Body of pancreas (tissue), 4 donors: ENCODE data around the gene CXorf65. TPM values are rescaled to one million over a fixed set of nuclear protein-coding genes. Genes with fewer than 3 reads are reported as not detected.

Experiments used
- ATAC-seq: fragments of 150-250 bp; one replicate; pipeline ENCODE4 v1.9.1; 2016
- DNase-seq, 4 donors: peaks; one replicate each; pipeline ENCODE4 v3.0.0-alpha.2; 2019
- H3K27ac ChIP-seq, 4 donors: fragments of 200-600 bp; sonication (generic); 1 replicate in 3 of 4; 2 replicates in 1 of 4; pipeline versions ENCODE4 v1.5.1 to v1.6.1; 2016 to 2019; ENCODE audit warnings: mild to moderate bottlenecking in 1 of 4, mixed read lengths in 1 of 4, moderate library complexity in 1 of 4
- H3K27me3 ChIP-seq, 2 donors: fragments of 200-600 bp; sonication (generic); one replicate each; pipeline ENCODE4 v1.6.0; 2016; ENCODE audit warnings: mild to moderate bottlenecking in 1 of 2
- H3K36me3 ChIP-seq, 2 donors: fragments of 200-600 bp; sonication (generic); replicated peaks in 1 of 2; 2 replicates each; pipeline ENCODE4 v1.5.1; 2016; ENCODE audit warnings: low read depth in 2 of 2; ENCODE audit not compliant: insufficient read depth in 1 of 2
- H3K4me1 ChIP-seq: fragments of 200-600 bp; sonication (generic); one replicate; pipeline ENCODE4 v1.6.0; 2016
- H3K4me3 ChIP-seq, 2 donors: fragments of 200-600 bp; sonication (generic); 1 replicate in 1 of 2; 2 replicates in 1 of 2; pipeline ENCODE4 v1.5.1; 2016 to 2019
- H3K9me3 ChIP-seq, 3 donors: fragments of 200-600 bp; sonication (generic); 1 replicate in 2 of 3; 2 replicates in 1 of 3; pipeline ENCODE4 v1.5.1; 2016
- POLR2A ChIP-seq, 3 donors: fragments of 450-650 bp; IDR thresholded peaks; one replicate each; pipeline ENCODE4 v1.6.1; 2016; ENCODE audit warnings: antibody characterized with exemption in 3 of 3, mild to moderate bottlenecking in 2 of 3
- WGBS, 2 donors: methylation state at CpG; one replicate each; pipeline ENCODE4 v1.1.5; 2017; 5-methylcytosine and 5-hydroxymethylcytosine counted together
- intact Hi-C: fragments of 100-400 bp; cut with DNase I; formaldehyde crosslinking; loops from one replicate; pipeline ENCODE4 v1.15.1; 2023
- total RNA-seq, 2 donors: library from RNA; depleted of rRNA; stranded (reverse); fragments of >200 nt; gene quantifications; one replicate each; pipeline ENCODE4 v1.1.0, GENCODE V29; 2016
- TF ChIP-seq, protein P1 (sequence below), 7 experiments: fragments of 450-650 bp in 4 of 7; fragments of 200-600 bp in 3 of 7; sonication (generic) in 3 of 7; IDR thresholded peaks; one replicate each; pipeline ENCODE4 v1.5.1; 2016 to 2019; ENCODE audit warnings: antibody characterized with exemption in 7 of 7

CXorf65 gene
- total RNA-seq, 2 donors from 2014 or later = not detected

DNA sequence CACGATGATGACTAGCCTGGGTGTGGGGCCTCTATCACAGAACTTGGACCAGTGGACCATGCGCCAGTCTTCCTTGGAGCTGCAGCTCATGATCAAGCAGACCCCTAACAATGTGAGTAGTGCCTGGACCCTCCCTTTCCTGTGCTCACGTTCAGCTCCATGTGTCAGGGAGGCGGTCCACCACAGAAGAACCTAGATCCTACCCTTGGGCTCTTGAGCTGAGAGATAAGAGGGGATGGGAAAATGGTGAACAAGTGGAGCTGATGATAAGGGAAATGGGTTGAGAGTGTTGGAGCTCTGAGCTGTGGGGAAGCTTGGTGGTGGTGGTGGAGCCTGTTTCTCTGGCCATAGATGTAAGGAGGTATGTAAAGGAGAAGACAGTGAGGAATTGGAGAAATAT, 25.0 kb upstream of the CXorf65 start:
- TF ChIP-seq POLR2A (IDR thresholded peaks at IDR 0.05) = no peak
- TF ChIP-seq, protein P1, sequence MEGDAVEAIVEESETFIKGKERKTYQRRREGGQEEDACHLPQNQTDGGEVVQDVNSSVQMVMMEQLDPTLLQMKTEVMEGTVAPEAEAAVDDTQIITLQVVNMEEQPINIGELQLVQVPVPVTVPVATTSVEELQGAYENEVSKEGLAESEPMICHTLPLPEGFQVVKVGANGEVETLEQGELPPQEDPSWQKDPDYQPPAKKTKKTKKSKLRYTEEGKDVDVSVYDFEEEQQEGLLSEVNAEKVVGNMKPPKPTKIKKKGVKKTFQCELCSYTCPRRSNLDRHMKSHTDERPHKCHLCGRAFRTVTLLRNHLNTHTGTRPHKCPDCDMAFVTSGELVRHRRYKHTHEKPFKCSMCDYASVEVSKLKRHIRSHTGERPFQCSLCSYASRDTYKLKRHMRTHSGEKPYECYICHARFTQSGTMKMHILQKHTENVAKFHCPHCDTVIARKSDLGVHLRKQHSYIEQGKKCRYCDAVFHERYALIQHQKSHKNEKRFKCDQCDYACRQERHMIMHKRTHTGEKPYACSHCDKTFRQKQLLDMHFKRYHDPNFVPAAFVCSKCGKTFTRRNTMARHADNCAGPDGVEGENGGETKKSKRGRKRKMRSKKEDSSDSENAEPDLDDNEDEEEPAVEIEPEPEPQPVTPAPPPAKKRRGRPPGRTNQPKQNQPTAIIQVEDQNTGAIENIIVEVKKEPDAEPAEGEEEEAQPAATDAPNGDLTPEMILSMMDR (IDR thresholded peaks at IDR 0.05) = no peak
- Histone ChIP-seq H3K36me3 (peaks cover 0 to 6% of the 10 kb centered on the region in 2 donors), H3K27me3 (no peaks in the 10 kb centered on the region), H3K9me3 (no peaks in the 10 kb centered on the region), H3K27ac (no peak overlapping the region), H3K4me3 (no peak overlapping the region), H3K4me1 (peaks cover 16% of the 10 kb centered on the region)
- no peak for DNase-seq
- intact Hi-C loops = no loop called here
- no peak for ATAC-seq
- WGBS, 2 donors = 88% methylated on average over 4 of the region's 4 CpGs; no CpG with 5 or more reads in 1 of the 2 donors

- H3K36me3 ChIP-seq = peaks cover 0 to 2% of the 10 kb centered on the region in 2 donors
- DNase-seq (peak; percentile 71 to 79 (median 72)), ATAC-seq (peak; percentile 93)
- intact Hi-C loops = no loop called here
- no peak for TF ChIP-seq POLR2A (IDR thresholded peaks at IDR 0.05)
- TF ChIP-seq, protein P1 (IDR thresholded peaks at IDR 0.05) = peak; percentile 41 to 74 (median 68)
- H3K27ac ChIP-seq = no peak overlapping the region
- H3K9me3 ChIP-seq = no peaks in the 10 kb centered on the region
- H3K27me3 ChIP-seq = no peaks in the 10 kb centered on the region
- H3K4me1 ChIP-seq = peaks cover 16% of the 10 kb centered on the region
- no peak overlapping the region for H3K4me3 ChIP-seq
- 22 to 40% methylated on average over 9 to 18 of the region's 18 CpGs for WGBS, 2 donors
Observed at GRCh38 chrX:71128915-71129765, 22.6 kb upstream of the CXorf65 start.

DNA sequence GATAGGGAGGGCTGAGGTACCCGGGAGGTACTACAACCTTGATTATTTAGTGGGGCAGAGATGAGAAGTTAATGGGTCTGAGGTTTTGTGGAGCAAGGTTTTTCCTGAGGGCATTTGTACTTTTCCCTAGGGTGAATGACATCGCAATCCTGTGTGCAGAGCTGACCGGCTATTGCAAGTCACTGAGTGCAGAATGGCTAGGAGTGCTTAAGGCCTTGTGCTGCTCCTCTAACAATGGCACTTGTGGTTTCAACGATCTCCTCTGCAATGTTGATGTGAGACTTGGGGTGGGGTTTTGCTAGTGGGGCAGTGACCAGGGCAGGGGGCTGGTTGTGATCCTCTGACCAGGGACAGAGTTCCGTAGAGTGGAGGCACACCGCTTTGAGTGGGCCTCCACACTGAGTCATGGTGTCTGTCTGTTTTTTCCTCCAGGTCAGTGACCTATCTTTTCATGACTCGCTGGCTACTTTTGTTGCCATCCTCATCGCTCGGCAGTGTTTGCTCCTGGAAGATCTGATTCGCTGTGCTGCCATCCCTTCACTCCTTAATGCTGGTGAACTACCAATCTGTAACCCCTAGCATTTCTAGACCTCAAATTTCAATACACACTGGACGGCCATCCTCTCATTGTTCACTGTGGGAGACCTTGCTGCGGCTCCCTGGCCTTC, 21.8 kb upstream of the CXorf65 start:
- WGBS, 2 donors = 81 to 82% methylated on average over 10 to 11 of the region's 12 CpGs
- ATAC-seq (no peak), DNase-seq (no peak)
- Histone ChIP-seq H3K27ac (no peak overlapping the region), H3K36me3 (peaks cover 0 to 2% of the 10 kb centered on the region in 2 donors), H3K9me3 (no peaks in the 10 kb centered on the region), H3K4me1 (peaks cover 16% of the 10 kb centered on the region), H3K27me3 (no peaks in the 10 kb centered on the region), H3K4me3 (no peak overlapping the region)
- intact Hi-C loops = no loop called here
- TF ChIP-seq, protein P1 (IDR thresholded peaks at IDR 0.05) = no peak
- no peak for TF ChIP-seq POLR2A (IDR thresholded peaks at IDR 0.05)

GRCh38 chrX:71118985-71119535, 12.5 kb upstream of the CXorf65 start:
- Histone ChIP-seq H3K4me1 (peaks cover 14% of the 10 kb centered on the region), H3K9me3 (no peaks in the 10 kb centered on the region), H3K27ac (peak overlapping the region; percentile 4 to 83 (median 75)), H3K4me3 (peak overlapping the region; percentile 27 to 50), H3K27me3 (no peaks in the 10 kb centered on the region), H3K36me3 (peaks cover 0 to 5% of the 10 kb centered on the region in 2 donors)
- intact Hi-C loops = no loop called here
- DNase-seq (peak in 1 of 4 donors; percentile 13), ATAC-seq (peak; percentile 19)
- WGBS, 2 donors = 0 to 2% methylated on average over 7 to 16 of the region's 17 CpGs
- TF ChIP-seq, protein P1 (IDR thresholded peaks at IDR 0.05) = no peak
- no peak for TF ChIP-seq POLR2A (IDR thresholded peaks at IDR 0.05)
